Smooth muscle cell of the umbilical artery (primary cell): Measurements from ENCODE around the gene SLC12A7. TPM values are rescaled to one million over a fixed set of nuclear protein-coding genes. Genes with fewer than 3 reads are reported as not detected.

Experiments used
- total RNA-seq: library from RNA; depleted of rRNA; stranded (reverse); fragments of >200 nt; gene quantifications from 2 replicates; pipeline ENCODE4 v1.2.3, GENCODE V29; 2014

SLC12A7 gene
- 12.8 and 28.1 TPM in 2 replicates for total RNA-seq

GRCh38 chr5:1111727-1112289 lies at the start of gene SLC12A7:
TSS of gene SLC12A7 (minus strand) at chr5:1112063. CDS start at chr5:1111991, 72 bp downstream.

GRCh38 chr5:1008451-1009358 lies 103.2 kb downstream of the SLC12A7 start, which contains the start of gene NKD2:
TSS of gene NKD2 (plus strand) at chr5:1008802. CDS start at chr5:1009058, 256 bp downstream.

Other genes with a start within 250 kb of the SLC12A7 start
- gene BRD9, start 219.3 kb downstream of the SLC12A7 start, total RNA-seq: 42.2 and 57.1 TPM in 2 replicates
- gene TRIP13, start 219.2 kb downstream of the SLC12A7 start, total RNA-seq: 4.2 and 21.2 TPM in 2 replicates
- gene NKD2, start 103.3 kb downstream of the SLC12A7 start, total RNA-seq: 0.59 TPM in 1 of 2 replicates, not detected in the other
- gene SLC6A19, start 89.5 kb upstream of the SLC12A7 start, total RNA-seq: not detected in 2 replicates
- not detected in 2 replicates for gene SLC6A18, start 113.3 kb upstream of the SLC12A7 start, total RNA-seq
- not detected in 2 replicates for gene TERT, start 183.0 kb upstream of the SLC12A7 start, total RNA-seq
- gene CLPTM1L, start 233.0 kb upstream of the SLC12A7 start, total RNA-seq: 278 and 334 TPM in 2 replicates